ENCODE data around the gene MTSS2. TPM values are rescaled to one million over a fixed set of nuclear protein-coding genes. Genes with fewer than 3 reads are reported as not detected.

Gene MTSS2
- total and polyA plus RNA-seq, 2 experiments from 2014 or later: 16.5 to 19.6 TPM

DNA sequence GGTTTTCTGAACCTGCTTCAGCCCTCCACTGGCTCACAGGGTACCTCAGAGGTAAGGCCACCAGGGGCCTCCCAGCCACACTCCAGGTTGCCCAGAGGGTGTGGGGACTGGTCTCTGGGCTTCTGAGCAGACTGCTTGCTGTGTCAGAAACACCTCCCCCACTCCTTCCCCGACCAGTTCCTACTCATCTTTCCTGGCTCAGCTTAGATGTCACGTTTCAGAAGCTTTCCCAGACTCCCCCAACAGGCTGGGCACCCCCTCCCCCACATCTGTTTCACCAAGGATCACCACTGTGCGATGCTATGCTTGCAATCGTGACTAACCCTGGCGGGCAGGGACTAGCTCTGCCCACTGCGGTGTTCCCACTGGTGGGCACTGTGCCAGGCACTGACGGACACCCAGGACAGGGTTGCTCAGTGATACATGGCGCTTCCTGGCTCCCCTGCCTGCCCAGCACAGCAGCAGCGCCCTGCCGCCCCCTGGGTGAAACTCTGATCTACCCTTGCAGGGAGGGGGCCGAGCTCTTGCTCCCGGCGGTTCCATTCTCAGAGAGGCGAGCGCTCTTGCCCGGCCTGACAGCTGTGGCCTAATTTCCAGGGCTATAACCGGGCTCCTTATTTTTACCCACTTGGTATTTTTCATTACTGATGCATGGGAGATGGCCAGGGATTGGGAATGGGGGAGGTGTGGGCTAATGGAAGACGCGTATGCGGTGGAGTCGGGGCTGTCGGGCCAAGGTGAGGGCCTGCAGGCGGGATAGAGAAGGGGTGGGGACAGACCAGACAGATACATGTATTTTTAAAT, 29.4 kb upstream of the MTSS2 start:
- Histone ChIP-seq H3K4me1 (ENCODE audit: insufficient read depth) (peaks cover 54% of the 10 kb centered on the region), H3K36me3 (replicated peaks; ENCODE audit: insufficient read depth, low read depth) (no peaks in the 10 kb centered on the region), H3K9me2 (replicated peaks; ENCODE audit: insufficient read depth) (no peaks in the 10 kb centered on the region), H4K20me1 (ENCODE audit: insufficient read depth, poor library complexity, severe bottlenecking) (no peaks in the 10 kb centered on the region), H3K79me2 (no peaks in the 10 kb centered on the region), H3K27me3 (no peaks in the 10 kb centered on the region), H3K27ac (peak overlapping the region; percentile 89), H2AFZ (no peak overlapping the region), H3K9me3 (ENCODE audit: low read depth) (no peaks in the 10 kb centered on the region), H3K4me3 (no peak overlapping the region), H3K4me2 (peak overlapping the region; percentile 62)
- WGBS (ENCODE audit: low lambda C conversion rate, missing lambda C conversion rate): 57% methylated on average over 23 of the region's 23 CpGs
- TF ChIP-seq EZH2phosphoT487 (IDR thresholded peaks at IDR 0.05; ENCODE audit: low read depth, severe bottlenecking, unreplicated experiment) (no peak), EZH2 (IDR thresholded peaks at IDR 0.05; ENCODE audit: borderline replicate concordance) (no peak)
- TF ChIP-seq, protein P1, sequence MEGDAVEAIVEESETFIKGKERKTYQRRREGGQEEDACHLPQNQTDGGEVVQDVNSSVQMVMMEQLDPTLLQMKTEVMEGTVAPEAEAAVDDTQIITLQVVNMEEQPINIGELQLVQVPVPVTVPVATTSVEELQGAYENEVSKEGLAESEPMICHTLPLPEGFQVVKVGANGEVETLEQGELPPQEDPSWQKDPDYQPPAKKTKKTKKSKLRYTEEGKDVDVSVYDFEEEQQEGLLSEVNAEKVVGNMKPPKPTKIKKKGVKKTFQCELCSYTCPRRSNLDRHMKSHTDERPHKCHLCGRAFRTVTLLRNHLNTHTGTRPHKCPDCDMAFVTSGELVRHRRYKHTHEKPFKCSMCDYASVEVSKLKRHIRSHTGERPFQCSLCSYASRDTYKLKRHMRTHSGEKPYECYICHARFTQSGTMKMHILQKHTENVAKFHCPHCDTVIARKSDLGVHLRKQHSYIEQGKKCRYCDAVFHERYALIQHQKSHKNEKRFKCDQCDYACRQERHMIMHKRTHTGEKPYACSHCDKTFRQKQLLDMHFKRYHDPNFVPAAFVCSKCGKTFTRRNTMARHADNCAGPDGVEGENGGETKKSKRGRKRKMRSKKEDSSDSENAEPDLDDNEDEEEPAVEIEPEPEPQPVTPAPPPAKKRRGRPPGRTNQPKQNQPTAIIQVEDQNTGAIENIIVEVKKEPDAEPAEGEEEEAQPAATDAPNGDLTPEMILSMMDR (IDR thresholded peaks at IDR 0.05; ENCODE audit: poor library complexity): no peak
- peak; percentile 86 for DNase-seq (ENCODE audit: low spot score)

DNA sequence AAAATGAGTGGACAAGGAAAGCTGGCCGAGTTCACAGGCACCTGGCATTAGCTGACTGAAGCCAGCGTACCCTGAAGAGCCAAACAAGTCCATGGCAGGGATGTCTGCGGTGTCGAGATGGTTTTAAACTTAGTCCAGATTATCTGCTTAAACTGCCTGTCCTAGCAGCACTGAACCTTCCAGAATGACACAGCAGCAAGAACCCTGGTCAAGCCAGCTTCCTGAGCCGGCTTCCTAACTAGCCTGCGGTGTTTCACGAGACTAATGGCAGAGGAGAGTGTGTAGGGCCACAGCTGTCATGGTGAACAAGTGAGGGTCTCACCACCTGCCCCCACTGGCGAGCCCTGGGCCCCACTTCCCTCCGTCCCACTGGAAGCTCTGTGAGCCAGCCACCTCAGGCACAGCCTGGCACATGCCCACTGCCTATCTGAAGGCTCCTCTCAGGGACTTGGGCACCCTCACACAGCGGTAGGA, 28.8 kb upstream of the MTSS2 start:
- Histone ChIP-seq H3K79me2 (no peaks in the 10 kb centered on the region), H3K27me3 (no peaks in the 10 kb centered on the region), H3K9me3 (ENCODE audit: low read depth) (no peaks in the 10 kb centered on the region), H3K36me3 (replicated peaks; ENCODE audit: insufficient read depth, low read depth) (no peaks in the 10 kb centered on the region), H3K4me2 (peak overlapping the region; percentile 43), H3K9me2 (replicated peaks; ENCODE audit: insufficient read depth) (no peaks in the 10 kb centered on the region), H3K4me3 (no peak overlapping the region), H4K20me1 (ENCODE audit: insufficient read depth, poor library complexity, severe bottlenecking) (no peaks in the 10 kb centered on the region), H2AFZ (no peak overlapping the region), H3K27ac (peak overlapping the region; percentile 89), H3K4me1 (ENCODE audit: insufficient read depth) (peaks cover 54% of the 10 kb centered on the region)
- DNase-seq (ENCODE audit: low spot score): no peak
- 89% methylated on average over 10 of the region's 10 CpGs for WGBS (ENCODE audit: low lambda C conversion rate, missing lambda C conversion rate)
- TF ChIP-seq EZH2 (IDR thresholded peaks at IDR 0.05; ENCODE audit: borderline replicate concordance): no peak
- TF ChIP-seq, protein P1 (IDR thresholded peaks at IDR 0.05; ENCODE audit: poor library complexity): no peak
- TF ChIP-seq EZH2phosphoT487 (IDR thresholded peaks at IDR 0.05; ENCODE audit: low read depth, severe bottlenecking, unreplicated experiment): no peak

DNA sequence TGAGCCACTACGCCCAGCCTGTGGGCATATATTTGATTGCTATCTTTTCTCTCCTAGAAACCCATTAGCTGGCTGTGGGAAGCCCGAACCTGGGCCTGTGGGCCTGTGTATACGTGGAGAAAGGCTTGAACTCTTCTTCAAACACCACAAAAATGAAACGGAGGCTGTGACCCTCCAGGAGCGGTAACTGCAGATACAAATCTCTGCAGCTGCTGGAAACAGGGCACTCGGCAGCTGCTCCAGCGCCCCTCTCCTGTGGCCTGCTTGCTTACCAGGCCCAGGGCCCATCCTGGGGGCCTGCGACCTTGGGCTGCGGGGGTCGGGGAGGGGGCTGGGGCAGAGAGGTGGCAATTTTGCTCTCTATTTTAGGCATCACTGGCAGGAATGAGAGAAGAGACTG, 28.0 kb upstream of the MTSS2 start:
- peak overlapping the region; percentile 89 for H3K27ac ChIP-seq
- TF ChIP-seq EZH2 (IDR thresholded peaks at IDR 0.05; ENCODE audit: borderline replicate concordance): no peak
- TF ChIP-seq, protein P1 (IDR thresholded peaks at IDR 0.05; ENCODE audit: poor library complexity): no peak
- no peak for TF ChIP-seq EZH2phosphoT487 (IDR thresholded peaks at IDR 0.05; ENCODE audit: low read depth, severe bottlenecking, unreplicated experiment)
- H3K36me3 ChIP-seq (replicated peaks; ENCODE audit: insufficient read depth, low read depth): no peaks in the 10 kb centered on the region
- H3K27me3 ChIP-seq: no peaks in the 10 kb centered on the region
- no peaks in the 10 kb centered on the region for H3K79me2 ChIP-seq
- no peak overlapping the region for H2AFZ ChIP-seq
- no peaks in the 10 kb centered on the region for H4K20me1 ChIP-seq (ENCODE audit: insufficient read depth, poor library complexity, severe bottlenecking)
- no peak overlapping the region for H3K4me2 ChIP-seq
- no peak for DNase-seq (ENCODE audit: low spot score)
- no peaks in the 10 kb centered on the region for H3K9me2 ChIP-seq (replicated peaks; ENCODE audit: insufficient read depth)
- WGBS (ENCODE audit: low lambda C conversion rate, missing lambda C conversion rate): 76% methylated on average over 10 of the region's 10 CpGs
- H3K9me3 ChIP-seq (ENCODE audit: low read depth): no peaks in the 10 kb centered on the region
- peaks cover 54% of the 10 kb centered on the region for H3K4me1 ChIP-seq (ENCODE audit: insufficient read depth)
- H3K4me3 ChIP-seq: no peak overlapping the region

Data from hepatocyte (in vitro differentiated cells).